Posterior vena cava (tissue), 2 donors: ENCODE data around the gene SGSM2. TPM values are rescaled to one million over a fixed set of nuclear protein-coding genes. Genes with fewer than 3 reads are reported as not detected.

Experiments used
- DNase-seq: peaks from one replicate; pipeline ENCODE4 v3.0.0-alpha.2; 2020; ENCODE audit warnings: low spot score
- intact Hi-C, 2 donors: fragments of 100-400 bp; cut with DNase I; formaldehyde crosslinking; loops; one replicate each; pipeline versions ENCODE4 v1.14.1 to v1.14.2; 2022 to 2023
- total RNA-seq, 2 donors: library from RNA; stranded (reverse); fragmentation: NEBNext Ultra II Directional; extraction: Animal tissue kit (Norgen Biotek cat#: 25700); gene quantifications; one replicate each; pipeline ENCODE4 v1.2.1, GENCODE V29; 2021
- donor health status: DM: yes; HTN: yes; CAD: no.
- donor health status: DM: yes; HTN: yes; CAD: no.

SGSM2 gene
- total RNA-seq, 2 donors from 2014 or later, result 38.7 to 42.9 TPM

DNA sequence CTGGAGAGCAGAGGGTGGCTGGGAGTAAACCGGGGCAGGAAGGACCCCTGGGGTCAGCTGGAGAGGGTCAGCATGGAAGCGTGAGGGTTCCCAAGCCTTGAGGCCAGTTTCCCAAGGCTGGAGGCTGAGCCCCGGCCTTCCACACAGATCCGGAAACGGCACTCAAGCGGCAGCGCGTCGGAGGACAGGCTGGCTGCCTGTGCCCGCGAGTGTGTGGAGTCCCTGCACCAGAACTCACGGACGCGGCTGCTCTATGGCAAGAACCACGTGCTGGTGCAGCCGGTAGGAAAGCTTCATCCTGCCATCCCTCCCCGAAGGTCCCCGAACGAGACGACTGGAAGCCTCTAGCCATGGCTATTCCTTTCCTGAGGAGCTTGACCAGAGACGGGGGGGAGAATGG is 26.0 kb downstream of the SGSM2 start:
- intact Hi-C loops, result no loop called here
- peak; percentile 73 for DNase-seq

DNA sequence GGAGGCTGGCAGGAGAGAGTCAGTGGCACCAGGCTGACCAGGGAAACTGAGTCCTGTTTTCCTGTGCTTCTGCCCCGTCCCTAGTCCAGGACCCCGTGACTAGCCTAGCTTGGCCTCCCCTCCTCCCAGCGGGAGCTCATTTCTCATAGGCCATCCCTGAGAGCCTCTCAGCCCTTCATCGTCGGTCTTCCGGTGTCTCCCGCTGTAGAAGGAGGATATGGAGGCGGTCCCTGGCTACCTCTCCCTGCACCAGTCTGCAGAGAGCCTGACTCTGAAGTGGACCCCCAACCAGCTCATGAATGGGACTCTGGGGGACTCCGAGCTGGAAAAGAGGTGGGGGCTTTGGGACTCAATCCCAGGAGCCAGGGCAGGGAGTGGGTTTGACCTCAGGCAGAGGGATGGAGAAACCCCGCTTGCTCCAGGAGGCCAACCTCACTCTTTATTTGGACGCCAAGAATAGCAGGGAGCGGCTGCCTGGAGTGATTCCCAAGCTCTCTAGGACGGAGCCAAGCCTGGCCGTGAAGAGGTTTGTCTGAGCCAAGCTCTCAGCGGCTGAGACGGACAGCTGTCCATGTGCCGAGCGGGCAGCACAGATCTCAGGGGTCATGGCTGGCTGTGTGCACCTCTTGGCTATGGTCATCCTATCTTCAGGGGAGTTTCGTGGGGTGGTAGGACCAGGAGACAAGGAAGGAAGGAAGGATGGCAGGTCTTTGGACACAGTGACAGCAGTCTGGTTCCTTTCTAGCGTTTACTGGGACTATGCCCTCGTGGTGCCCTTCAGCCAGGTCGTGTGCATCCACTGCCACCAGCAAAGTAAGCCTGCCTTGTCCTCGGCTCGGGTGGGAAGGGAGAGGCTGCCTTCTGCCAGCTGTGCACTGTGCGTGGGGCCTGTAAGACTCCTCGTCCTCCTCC is 26.8 kb downstream of the SGSM2 start:
- intact Hi-C loops, result no loop called here
- DNase-seq, result peak; percentile 83

DNA sequence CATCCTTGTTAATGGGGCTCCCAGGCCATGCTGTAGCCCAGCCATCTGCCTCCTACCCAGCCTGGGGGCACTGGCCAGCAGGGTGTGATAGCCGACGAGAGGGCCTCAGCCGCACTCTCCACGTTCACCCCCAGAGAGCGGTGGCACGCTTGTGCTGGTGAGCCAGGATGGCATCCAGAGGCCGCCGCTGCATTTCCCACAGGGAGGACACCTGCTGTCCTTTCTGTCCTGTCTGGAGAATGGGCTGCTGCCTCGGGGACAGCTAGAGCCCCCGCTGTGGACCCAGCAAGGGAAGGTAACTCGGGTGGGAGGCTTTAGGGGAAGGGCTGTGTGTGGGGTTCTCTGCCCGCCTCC is 27.4 kb downstream of the SGSM2 start:
- peak; percentile 77 for DNase-seq
- intact Hi-C loops, result no loop called here

DNA sequence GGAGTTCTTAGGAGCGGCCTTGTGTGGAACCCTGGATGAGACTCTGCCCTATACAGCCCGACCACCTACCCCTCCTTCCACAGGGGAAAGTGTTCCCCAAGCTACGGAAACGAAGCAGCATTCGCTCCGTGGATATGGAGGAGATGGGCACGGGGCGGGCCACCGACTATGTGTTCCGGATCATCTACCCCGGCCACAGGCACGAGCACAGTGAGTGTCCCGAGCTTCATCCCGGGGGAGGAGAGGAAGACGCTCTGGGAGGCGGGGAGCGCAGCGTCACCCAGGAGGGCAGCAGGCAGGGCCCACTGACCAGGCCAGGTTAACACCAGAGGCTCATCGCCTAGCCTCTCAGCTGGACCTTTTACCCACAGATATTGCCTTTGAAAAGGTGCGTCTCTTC is 27.8 kb downstream of the SGSM2 start:
- DNase-seq, result peak; percentile 77

DNA sequence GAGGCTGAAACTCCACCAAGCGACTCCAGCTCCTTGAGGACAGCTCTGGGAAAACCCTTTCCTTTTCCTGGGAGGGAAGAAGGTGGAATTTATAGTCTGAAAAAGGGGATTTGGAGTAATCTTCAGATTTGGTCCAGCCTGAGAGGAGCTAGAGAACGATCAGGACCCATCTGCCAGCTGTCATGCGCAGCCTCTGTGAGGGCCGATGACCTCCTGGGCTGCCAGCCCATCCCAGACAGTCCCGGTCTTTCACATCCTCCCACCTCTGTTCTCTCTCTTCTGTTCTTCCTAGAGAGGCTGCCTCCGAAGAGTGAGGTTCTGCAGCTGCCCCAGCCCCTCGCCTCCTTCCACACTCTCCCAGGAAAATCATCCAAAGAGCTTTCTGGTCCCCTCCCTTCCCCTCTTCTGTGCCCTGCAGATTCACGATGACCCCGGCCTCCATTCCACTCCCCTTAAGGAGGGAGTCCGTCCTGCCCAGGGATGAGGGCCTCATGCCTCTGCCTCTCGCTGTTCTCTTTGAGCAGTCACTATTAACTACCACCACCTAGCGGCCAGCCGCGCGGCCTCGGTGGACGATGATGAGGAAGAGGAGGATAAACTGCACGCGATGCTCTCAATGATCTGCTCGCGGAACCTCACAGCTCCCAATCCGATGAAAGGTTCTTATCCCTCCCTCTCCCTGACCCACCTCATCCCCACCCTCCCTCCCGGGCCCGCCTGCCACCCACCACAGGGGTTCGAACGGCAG is 29.6 kb downstream of the SGSM2 start:
- intact Hi-C loops, result no loop called here
- no peak for DNase-seq

More for the DNA sequence above, 27.8 kb downstream of the SGSM2 start:
- intact Hi-C loops, result no loop called here

DNA sequence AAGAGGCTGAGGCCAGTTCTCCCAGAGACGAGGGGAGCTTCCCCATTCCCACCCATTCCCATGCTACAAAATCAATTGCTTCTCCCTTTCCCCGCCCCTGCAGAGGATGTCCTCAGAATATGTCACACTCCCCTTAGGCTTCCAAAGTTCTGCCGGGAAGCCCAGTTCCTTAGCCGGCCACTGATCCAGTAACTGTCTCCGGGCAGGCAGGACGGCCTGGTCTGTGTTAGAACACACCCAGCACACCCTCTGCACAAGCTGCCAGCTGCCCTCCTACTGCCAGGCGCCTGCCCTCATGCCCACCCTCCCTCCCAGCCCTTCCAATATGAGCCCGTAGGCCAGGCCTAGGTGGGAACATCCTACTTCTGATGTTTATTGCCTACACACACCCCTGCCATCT is 31.1 kb downstream of the SGSM2 start:
- intact Hi-C loops, result no loop called here
- no peak for DNase-seq

DNA sequence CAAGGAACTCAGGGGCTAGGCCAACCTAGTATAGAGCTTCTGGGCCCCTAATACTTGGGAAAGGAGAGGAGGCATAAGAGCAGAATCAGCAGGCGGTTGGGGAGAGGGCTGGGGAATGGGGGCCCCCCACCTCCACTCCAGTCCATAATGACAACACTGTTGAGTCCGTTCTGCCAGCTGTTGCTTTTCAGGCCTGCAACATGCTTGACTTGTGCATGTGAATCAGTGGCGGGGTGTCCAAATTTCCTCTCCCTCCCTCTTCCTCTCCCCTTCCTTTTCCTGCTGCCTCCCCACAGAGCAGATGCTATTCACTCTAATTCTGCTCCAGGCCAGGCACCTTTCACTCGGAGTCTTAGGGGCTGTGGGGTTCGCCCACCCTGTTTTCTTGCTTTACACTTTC is 31.7 kb downstream of the SGSM2 start:
- intact Hi-C loops, result no loop called here
- no peak for DNase-seq

DNA sequence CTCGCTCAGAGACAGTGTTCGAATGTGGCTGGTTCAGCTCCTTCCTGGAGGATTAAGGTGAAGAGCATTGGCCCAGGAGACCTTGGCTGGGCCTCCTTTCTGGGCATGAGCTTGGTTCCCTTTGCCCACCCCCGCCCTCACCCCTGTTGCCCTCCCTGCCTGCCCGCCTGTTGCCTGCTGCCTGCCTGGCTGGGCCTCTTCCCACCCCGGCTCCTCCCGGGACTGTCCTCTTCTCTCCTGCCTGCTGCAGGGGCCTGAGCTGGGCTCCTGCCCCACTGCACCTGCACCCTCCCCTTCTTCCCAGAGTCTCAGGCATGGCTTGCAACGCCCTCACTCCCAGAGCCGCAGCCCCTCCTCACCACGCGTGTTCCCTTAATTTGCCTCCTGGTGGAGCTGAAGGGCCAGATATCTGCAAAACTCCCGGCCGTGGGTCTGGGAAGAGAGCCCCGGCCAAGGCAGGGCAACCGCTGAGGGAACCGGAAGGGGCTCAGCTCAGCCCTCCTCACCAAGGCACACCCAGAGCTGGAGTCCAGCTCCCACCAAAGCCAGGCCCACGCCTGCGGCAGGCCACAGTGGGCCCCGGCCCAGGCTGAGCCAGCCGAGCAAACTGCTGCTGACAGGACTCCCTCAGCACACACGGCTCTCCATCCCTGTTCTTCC is 32.4 kb downstream of the SGSM2 start:
- DNase-seq, result no peak
- intact Hi-C loops, result no loop called here

DNA sequence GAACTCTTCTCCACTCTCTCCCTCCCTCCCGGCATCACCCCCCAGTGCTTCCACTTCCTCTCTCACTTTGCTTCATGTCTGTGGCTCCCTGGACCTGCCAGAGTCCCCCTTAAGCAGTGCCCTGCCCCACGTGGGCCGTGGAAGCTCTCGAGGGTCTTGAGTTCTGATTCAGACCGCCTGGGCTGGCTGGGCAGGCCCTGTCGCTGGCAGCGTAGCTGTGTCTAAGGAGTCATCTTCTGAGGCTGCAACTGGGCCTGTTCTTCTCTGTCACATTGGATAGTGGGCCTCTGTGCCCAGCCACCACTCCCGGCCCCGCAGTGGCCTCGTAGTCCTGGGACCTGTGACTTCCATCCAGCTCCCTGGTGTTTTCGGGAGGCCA is 32.9 kb downstream of the SGSM2 start:
- intact Hi-C loops, result no loop called here
- no peak for DNase-seq

DNA sequence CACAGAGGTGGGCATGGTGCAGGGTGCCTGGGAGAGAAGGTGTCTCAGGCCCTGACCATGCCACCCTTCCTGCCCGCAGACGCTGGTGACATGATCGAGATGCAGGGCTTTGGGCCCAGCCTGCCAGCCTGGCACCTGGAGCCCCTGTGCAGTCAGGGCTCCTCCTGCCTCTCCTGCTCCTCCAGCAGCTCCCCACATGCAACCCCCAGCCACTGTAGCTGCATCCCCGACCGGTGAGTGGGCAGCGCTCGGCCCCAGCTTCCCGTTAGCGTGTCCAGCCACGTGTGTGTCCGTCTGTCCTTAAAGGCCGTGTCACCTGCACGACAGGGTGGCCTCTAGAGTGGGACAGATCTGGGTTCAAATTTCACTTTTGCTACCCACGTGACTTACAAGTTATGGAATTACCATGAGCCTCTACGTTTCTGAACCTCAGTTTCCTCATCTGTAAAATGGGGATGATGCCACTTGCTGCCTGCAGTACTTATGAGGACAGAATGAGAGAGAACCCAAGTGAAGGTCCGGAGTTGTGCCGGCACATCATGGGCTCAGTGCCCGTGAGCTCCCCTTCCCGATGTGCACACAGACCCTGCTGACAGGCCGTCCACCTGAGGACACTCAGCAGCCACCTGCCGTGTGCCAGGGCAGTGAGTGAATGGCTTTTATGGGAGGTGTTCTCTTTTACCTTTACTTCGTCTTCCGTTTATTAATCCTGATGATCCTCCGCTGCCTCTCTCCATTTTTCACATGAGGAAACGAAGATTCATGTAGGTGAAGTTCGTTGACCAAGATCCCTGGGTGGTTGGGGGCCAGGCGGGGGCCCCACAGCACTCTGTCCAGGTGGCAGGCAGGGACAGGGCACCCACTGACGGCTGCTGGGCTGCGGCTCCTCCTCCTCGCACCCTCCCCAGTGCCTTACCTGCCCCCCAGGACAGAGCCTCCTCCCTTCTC is 34.2 kb downstream of the SGSM2 start:
- intact Hi-C loops, result no loop called here
- no peak for DNase-seq

DNA sequence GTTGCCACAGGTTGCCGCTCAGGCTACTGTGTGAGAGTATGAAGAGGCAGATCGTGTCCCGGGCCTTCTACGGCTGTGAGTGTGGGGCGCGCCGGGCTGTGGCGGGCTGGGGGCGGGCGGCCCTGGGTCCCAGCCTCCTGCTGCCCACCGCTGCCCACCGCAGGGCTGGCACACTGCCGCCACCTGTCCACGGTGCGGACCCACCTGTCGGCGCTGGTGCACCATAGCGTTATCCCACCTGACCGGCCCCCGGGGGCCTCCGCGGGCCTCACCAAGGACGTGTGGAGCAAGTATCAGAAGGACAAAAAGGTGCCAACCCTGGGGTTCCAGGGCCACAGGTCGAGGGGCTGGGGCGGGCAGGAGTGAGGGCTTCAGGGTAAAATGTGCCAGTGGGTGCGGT is 34.9 kb downstream of the SGSM2 start:
- no peak for DNase-seq
- intact Hi-C loops, result no loop called here

DNA sequence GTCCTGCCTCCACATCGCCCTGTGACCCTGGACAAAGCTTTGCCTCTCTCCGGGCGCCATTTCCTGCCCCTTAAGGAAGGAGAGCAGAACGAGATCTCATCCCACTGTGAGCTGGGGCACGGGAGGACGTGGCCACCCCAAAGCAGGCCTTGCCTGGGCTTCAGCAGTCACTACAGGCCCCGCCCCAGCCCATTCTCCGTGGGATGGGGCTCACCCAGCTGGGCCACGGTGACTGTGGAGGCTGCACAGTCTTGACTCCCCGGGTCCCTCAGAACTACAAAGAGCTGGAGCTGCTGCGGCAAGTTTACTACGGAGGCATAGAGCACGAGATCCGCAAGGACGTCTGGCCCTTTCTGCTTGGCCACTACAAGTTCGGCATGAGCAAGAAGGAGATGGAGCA is 35.4 kb downstream of the SGSM2 start:
- intact Hi-C loops, result no loop called here
- DNase-seq, result no peak

DNA sequence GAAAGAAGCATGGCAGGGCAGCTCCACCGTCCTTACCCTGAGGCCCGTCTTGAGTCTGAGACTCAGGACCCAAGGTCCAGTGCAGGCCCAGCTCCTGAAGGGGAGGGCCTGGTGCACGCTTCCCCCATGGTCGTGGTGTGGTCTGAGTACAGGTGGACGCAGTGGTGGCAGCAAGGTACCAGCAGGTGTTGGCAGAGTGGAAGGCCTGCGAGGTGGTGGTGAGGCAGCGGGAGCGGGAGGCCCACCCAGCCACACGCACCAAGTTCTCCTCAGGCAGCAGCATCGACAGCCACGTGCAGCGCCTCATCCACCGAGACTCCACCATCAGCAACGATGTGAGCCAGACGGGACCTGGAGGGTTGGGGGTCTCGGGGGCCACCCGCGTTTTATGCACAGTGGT is 35.9 kb downstream of the SGSM2 start:
- no peak for DNase-seq
- intact Hi-C loops, result no loop called here

DNA sequence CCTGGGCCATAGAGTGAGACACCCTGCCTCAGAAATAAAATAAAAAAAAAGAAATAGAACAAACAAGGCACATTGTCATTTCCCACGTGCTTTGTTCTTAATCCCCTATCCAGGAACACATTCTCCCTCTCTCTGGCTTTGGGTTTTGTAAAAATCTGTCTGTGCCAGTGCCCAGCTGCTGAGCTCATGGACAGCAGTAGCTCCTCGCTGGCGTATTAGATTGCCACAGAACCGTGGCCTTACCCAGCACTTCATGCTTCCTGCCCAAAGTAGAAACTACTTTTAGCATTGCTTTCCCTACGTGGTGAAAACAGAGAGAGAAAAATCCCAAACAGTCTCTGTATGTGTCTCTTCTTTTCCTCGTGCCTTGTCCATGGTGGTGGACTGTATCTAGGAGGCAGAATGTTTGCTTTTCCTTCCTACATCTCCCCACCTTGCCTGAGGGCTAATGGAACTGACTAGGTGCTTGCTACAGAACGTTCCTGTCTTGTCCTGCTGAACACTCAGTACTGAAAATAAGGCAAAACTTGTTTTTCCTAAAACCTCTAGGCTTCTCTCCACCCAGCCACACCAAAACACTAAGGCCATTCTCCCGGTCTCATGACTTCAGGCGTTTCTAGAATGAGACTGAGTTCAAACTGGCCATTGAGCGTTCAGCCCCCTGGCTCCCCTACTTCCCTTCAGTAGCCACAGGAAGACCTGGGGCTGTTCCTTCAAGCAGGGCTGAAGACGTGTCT is 37.4 kb downstream of the SGSM2 start:
- DNase-seq, result no peak
- intact Hi-C loops, result no loop called here

DNA sequence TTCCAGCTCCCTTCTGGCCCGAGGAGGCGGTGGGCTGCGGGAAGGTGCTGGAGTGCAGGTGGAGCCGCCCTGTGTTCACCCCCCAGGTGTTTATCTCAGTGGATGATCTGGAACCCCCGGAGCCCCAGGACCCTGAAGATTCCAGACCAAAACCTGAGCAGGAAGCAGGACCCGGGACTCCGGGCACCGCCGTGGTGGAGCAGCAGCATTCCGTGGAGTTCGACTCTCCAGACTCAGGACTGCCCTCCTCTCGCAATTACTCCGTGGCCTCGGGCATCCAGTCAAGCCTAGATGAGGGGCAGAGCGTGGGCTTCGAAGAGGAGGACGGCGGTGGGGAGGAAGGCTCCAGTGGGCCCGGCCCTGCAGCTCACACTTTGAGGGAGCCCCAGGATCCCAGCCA is 38.1 kb downstream of the SGSM2 start:
- intact Hi-C loops, result no loop called here
- no peak for DNase-seq

DNA sequence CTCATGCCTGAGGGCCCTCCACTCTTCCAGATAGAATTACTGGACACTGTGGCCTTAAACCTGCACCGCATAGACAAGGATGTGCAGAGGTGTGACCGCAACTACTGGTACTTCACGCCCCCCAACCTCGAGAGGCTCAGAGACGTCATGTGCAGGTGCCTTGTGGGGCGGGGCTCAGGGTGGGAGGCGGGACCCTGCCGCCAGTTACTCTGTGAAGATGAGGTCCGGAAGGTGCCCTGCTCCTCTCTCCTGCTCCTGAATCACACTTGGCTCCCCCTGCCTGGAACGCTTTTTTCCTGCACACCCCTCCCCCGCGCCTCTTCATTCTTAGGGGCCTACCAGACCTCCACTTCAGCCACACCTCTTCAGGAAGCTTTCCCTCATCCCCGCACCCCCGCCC is 38.8 kb downstream of the SGSM2 start:
- no peak for DNase-seq
- intact Hi-C loops, result no loop called here

DNA sequence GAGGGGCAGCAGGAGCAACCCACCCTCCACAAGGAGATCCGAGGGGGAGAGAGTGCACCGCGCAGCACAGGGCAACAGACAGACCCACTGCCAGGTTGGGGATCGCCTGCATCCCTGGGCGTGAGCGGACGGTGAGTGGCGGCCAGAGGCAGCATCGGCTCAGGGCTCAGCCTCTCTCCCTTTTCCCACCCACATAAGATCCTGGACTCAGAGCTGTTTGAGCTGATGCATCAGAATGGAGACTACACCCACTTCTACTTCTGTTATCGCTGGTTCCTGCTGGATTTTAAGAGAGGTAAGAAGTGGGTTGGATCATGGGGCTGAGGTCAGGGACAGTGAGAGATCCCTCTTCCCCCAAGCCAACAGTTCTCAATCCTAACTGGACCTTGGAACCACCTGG is 40.4 kb downstream of the SGSM2 start:
- DNase-seq, result no peak
- intact Hi-C loops, result loop anchor here in 1 of 2 donors (1.0 kb wide), 1 partner anchor 28 kb away; no protein-coding TSS in a partner anchor

DNA sequence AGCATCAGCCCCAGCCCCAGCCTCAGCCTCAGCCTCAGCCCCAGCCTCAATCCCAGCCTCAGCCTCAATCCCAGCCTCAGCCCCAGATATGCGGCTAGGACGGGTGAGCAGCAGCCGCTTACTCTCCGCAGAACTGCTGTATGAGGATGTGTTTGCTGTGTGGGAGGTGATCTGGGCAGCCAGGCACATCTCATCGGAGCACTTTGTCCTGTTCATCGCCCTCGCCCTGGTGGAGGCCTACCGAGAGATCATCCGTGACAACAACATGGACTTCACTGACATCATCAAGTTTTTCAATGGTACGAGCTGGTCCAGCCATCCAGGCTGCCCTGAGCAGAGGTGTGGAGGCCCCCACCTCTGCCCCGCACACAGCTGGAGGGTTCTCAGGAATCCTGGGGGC is 41.6 kb downstream of the SGSM2 start:
- intact Hi-C loops, result no loop called here
- no peak for DNase-seq
